Bladder microvascular endothelial cell (primary cell): ENCODE data around the gene CCSER1. TPM values are rescaled to one million over a fixed set of nuclear protein-coding genes. Genes with fewer than 3 reads are reported as not detected.

Experiments used
- total RNA-seq: library from RNA; depleted of rRNA; stranded (reverse); fragments of >200 nt; gene quantifications from 2 replicates; pipeline ENCODE4 v1.2.3, GENCODE V29; 2014

Gene CCSER1
- total RNA-seq: 1.1 and 1.8 TPM in 2 replicates

GRCh38 chr4:90127223-90127705 is at the start of gene CCSER1:
TSS of gene CCSER1 (plus strand) at chr4:90127394.

Other genes starting within 250 kb of the CCSER1 start
- gene MMRN1, start 232.5 kb upstream of the CCSER1 start, total RNA-seq: 190 and 2,383 TPM in 2 replicates